HCT116 (cell line): ENCODE data around the gene ITGB7. TPM values are rescaled to one million over a fixed set of nuclear protein-coding genes. Genes with fewer than 3 reads are reported as not detected.

ENCODE experiments used
- ATAC-seq: fragments of 200-7000 bp; cut with Tn5 transposase; 2 replicates; pipeline ENCODE4 v1.9.1; 2020; ENCODE audit warnings: mild to moderate bottlenecking, moderate library complexity
- BruUV-seq: library from RNA; stranded (reverse); fragments of 400-500 nt; replicated peaks from 2 replicates; lab custom pipeline; 2021; lab: Mats Ljungman, UMichigan
- CTCF ChIA-PET: fragments of 300-600 bp; sonication (Branson Sonifier 250); formaldehyde crosslinking; loops from one replicate; lab custom pipeline; 2021; ENCODE audit warnings: antibody characterized with exemption; lab: Charles Lee
- POLR2A ChIA-PET: fragments of 300-600, 350-600 bp; sonication (Branson Sonifier 250); formaldehyde crosslinking; loops from one replicate; lab custom pipeline; 2021; ENCODE audit warnings: antibody characterized with exemption; lab: Charles Lee
- RAD21 ChIA-PET, 2 experiments: fragments of 300-600 bp; sonication (Branson Sonifier 250); formaldehyde crosslinking; loops; one replicate each; lab custom pipeline; 2023; ENCODE audit warnings: low total read pairs in 2 of 2; ENCODE audit not compliant: uncharacterized antibody in 2 of 2, unreplicated experiment in 2 of 2, low non-redundant PET in 1 of 2; lab: Charles Lee
- DNase-seq: peaks from one replicate; pipeline ENCODE4 v3.0.0-alpha.2; 2010; ENCODE audit warnings: low read depth, low spot score
- H2AFZ ChIP-seq: fragments of 200-600 bp; shearing (Covaris generic), sonication (generic); 2 replicates; pipeline ENCODE4 v1.6.1; 2017; ENCODE audit warnings: low read depth, mixed run types, mixed read lengths, antibody characterized with exemption, low read length; ENCODE audit not compliant: poor library complexity, severe bottlenecking
- H3K27ac ChIP-seq: 2 replicates; pipeline ENCODE4 v1.5.1; 2012; ENCODE audit warnings: low read depth, low read length
- H3K27me3 ChIP-seq: fragments of 200-600 bp; sonication (generic); 2 replicates; pipeline ENCODE4 v1.6.1; 2016; ENCODE audit warnings: mixed run types, low read length, mixed read lengths; ENCODE audit not compliant: insufficient read depth
- H3K36me3 ChIP-seq, 2 experiments: fragments of 200-500 bp in 1 of 2; fragments of 200-600 bp in 1 of 2; sonication (Bioruptor generic) in 1 of 2; sonication (generic) in 1 of 2; 2 replicates each; pipeline versions ENCODE4 v1.5.1 to v1.6.1; 2014 to 2016; ENCODE audit warnings: low read length in 2 of 2, inconsistent platforms in 1 of 2, mixed read lengths in 1 of 2, mixed run types in 1 of 2; ENCODE audit not compliant: insufficient read depth in 2 of 2, control insufficient read depth in 1 of 2
- H3K4me1 ChIP-seq, 2 experiments: fragments of 200-600 bp in 1 of 2; sonication (generic) in 1 of 2; 2 replicates each; pipeline versions ENCODE4 v1.5.1 to v1.6.1; 2012 to 2017; ENCODE audit warnings: low read length in 2 of 2, inconsistent platforms in 1 of 2, mild to moderate bottlenecking in 1 of 2, mixed read lengths in 1 of 2, mixed run types in 1 of 2, moderate library complexity in 1 of 2; ENCODE audit not compliant: insufficient read depth in 2 of 2, control insufficient read depth in 1 of 2
- H3K4me2 ChIP-seq: fragments of 200-600 bp; sonication (generic); 2 replicates; pipeline ENCODE4 v1.6.1; 2017; ENCODE audit warnings: mixed run types, low read length, mixed read lengths
- H3K4me3 ChIP-seq, 2 experiments: fragments of 200-600 bp in 1 of 2; sonication (generic) in 1 of 2; replicated peaks in 1 of 2; 2 replicates each; pipeline ENCODE4 v1.5.1; 2011 to 2016; ENCODE audit warnings: low read length in 2 of 2, control low read depth in 1 of 2, low read depth in 1 of 2, mild to moderate bottlenecking in 1 of 2, mixed read lengths in 1 of 2, mixed run types in 1 of 2
- H3K79me2 ChIP-seq: fragments of 200-600 bp; sonication (generic); 2 replicates; pipeline ENCODE4 v1.6.1; 2017; ENCODE audit warnings: mild to moderate bottlenecking, mixed run types, low read length, moderate library complexity, mixed read lengths; ENCODE audit not compliant: insufficient read depth
- H3K9ac ChIP-seq: fragments of 200-600 bp; sonication (generic); 2 replicates; pipeline ENCODE4 v1.6.1; 2016; ENCODE audit warnings: low read length, mixed read lengths
- H3K9me2 ChIP-seq: fragments of 200-600 bp; sonication (generic), shearing (Covaris generic); 2 replicates; pipeline ENCODE4 v1.6.1; 2017; ENCODE audit warnings: mixed run types, mild to moderate bottlenecking, moderate library complexity; ENCODE audit not compliant: insufficient read depth
- H3K9me3 ChIP-seq, 2 experiments: fragments of 200-500 bp in 1 of 2; fragments of 200-600 bp in 1 of 2; sonication (Bioruptor generic) in 1 of 2; sonication (generic) in 1 of 2; 2 replicates each; pipeline ENCODE4 v1.6.1; 2014 to 2017; ENCODE audit warnings: low read length in 2 of 2, mixed read lengths in 2 of 2, inconsistent platforms in 1 of 2, low read depth in 1 of 2, mild to moderate bottlenecking in 1 of 2, mixed run types in 1 of 2, moderate library complexity in 1 of 2; ENCODE audit not compliant: control insufficient read depth in 1 of 2, insufficient read depth in 1 of 2
- H4K20me1 ChIP-seq: fragments of 200-600 bp; sonication (generic), shearing (Covaris generic); 2 replicates; pipeline ENCODE4 v1.6.1; 2017; ENCODE audit warnings: mixed run types, mild to moderate bottlenecking, moderate library complexity; ENCODE audit not compliant: insufficient read depth
- CBX3 ChIP-seq: IDR thresholded peaks from 2 replicates; pipeline ENCODE4 v1.6.1; 2012; ENCODE audit warnings: low read depth
- CTCF ChIP-seq, 3 experiments: fragments of 200-600 bp in 1 of 3; sonication (generic) in 1 of 3; IDR thresholded peaks in 2 of 3; conservative IDR thresholded peaks in 1 of 3; 2 replicates each; pipeline ENCODE4 v1.5.1; 2012 to 2017; ENCODE audit warnings: low read depth in 2 of 3, low read length in 2 of 3, antibody characterized with exemption in 1 of 3, borderline replicate concordance in 1 of 3, control low read depth in 1 of 3, mild to moderate bottlenecking in 1 of 3, mixed read lengths in 1 of 3, mixed run types in 1 of 3, moderate library complexity in 1 of 3; ENCODE audit not compliant: insufficient read depth in 1 of 3
- FOSL1 ChIP-seq: IDR thresholded peaks from 2 replicates; pipeline ENCODE4 v1.6.1; 2012; ENCODE audit warnings: low read depth
- POLR2A ChIP-seq: IDR thresholded peaks from 2 replicates; pipeline ENCODE4 v1.7.0; 2011; ENCODE audit warnings: borderline replicate concordance; ENCODE audit not compliant: insufficient read depth, insufficient read length; ENCODE audit errors: extremely low read depth
- POLR2AphosphoS5 ChIP-seq: IDR thresholded peaks from 2 replicates; pipeline ENCODE4 v1.6.1; 2011; ENCODE audit warnings: mild to moderate bottlenecking, low read depth, low read length, moderate library complexity
- TCF7L2 ChIP-seq: IDR thresholded peaks from 2 replicates; pipeline ENCODE4 v1.7.0; 2011; ENCODE audit warnings: borderline replicate concordance, inconsistent platforms; ENCODE audit not compliant: insufficient read depth, insufficient read length; ENCODE audit errors: extremely low read depth
- ZFX ChIP-seq: fragments of 450-650 bp; IDR thresholded peaks from 2 replicates; pipeline ENCODE4 v1.6.1; 2017
- intact Hi-C: fragments of 100-400 bp; cut with micrococcal nuclease; formaldehyde crosslinking; loops from 2 replicates; pipeline ENCODE4 v1.10.0; 2022
- total RNA-seq: library from RNA; stranded (reverse); gene quantifications from one replicate; pipeline ENCODE4 v1.2.1, GENCODE V29; 2021; ENCODE audit not compliant: unreplicated experiment

ITGB7 gene
- total RNA-seq, 1 experiment from 2014 or later: 1.9 TPM

GRCh38 chr12:53222170-53222721 is 15.2 kb upstream of the ITGB7 start (continued):
- TF ChIP-seq CBX3 (no peak), FOSL1 (no peak), POLR2A (no peak)

- peak; percentile 37 for ATAC-seq
- 0 out of 4 replicates have a peak, but pooled peaks cover 0 to 2% of the 10 kb centered on the region in 2 experiments for H3K36me3 ChIP-seq
- POLR2A ChIA-PET: interaction anchor here (2.5 kb wide), 1 partner anchor 8 kb away, joined by 7 read pairs; no protein-coding TSS in a partner anchor
- TF ChIP-seq POLR2AphosphoS5 (peak; percentile 85), POLR2A (peak; percentile 67), TCF7L2 (peak; percentile 6), CTCF (IDR thresholded peaks at IDR 0.05 in 2 of 3, conservative IDR thresholded peaks at IDR 0.05 in 1 of 3; ENCODE audit: borderline replicate concordance in 1 of 3, insufficient read depth in 1 of 3, low read depth in 2 of 3, low read length in 2 of 3) (peak in 1 of 3 experiments; percentile 23; a peak in 1 of 6 replicates), ZFX (peak; percentile 37), CBX3 (no peak)
- TF ChIP-seq, all 23 proteins: peak for 5
- TSS peak; percentile 93 for BruUV-seq
- H3K9ac ChIP-seq: peak overlapping the region; percentile 93
- H3K4me1 ChIP-seq: peaks cover 59 to 84% of the 10 kb centered on the region in 2 experiments
- no peaks in the 10 kb centered on the region for H3K27me3 ChIP-seq
- intact Hi-C loops: loop anchor here (2.0 kb wide), 1 partner anchor 29 kb away; no protein-coding TSS in a partner anchor
- DNase-seq: no peak
- H3K27ac ChIP-seq: peak overlapping the region; percentile 99
- no peaks in the 10 kb centered on the region for H3K9me3 ChIP-seq
- H2AFZ ChIP-seq: no peak overlapping the region
- peak overlapping the region; percentile 100 for H3K4me2 ChIP-seq
- no peaks in the 10 kb centered on the region for H3K9me2 ChIP-seq
- H4K20me1 ChIP-seq: no peaks in the 10 kb centered on the region
- ChIA-PET CTCF (interaction anchor here (2.5 kb wide), 2 partner anchors 30 to 100 kb away, joined by 8 to 12 read pairs; partner anchors contain the start of gene AAAS), RAD21 (interaction anchor here (0.7 to 1.7 kb wide), 4 partner anchors 19 to 30 kb away, joined by 3 to 4 read pairs (median 3); a partner anchor contains a TSS)
- H3K79me2 ChIP-seq: peaks cover 35% of the 10 kb centered on the region
- H3K4me3 ChIP-seq: peak overlapping the region; percentile 48 to 88
Measured at GRCh38 chr12:53221203-53222080, 14.4 kb upstream of the ITGB7 start.
